Measurements from ENCODE around the gene MROH2A.

MROH2A gene

DNA sequence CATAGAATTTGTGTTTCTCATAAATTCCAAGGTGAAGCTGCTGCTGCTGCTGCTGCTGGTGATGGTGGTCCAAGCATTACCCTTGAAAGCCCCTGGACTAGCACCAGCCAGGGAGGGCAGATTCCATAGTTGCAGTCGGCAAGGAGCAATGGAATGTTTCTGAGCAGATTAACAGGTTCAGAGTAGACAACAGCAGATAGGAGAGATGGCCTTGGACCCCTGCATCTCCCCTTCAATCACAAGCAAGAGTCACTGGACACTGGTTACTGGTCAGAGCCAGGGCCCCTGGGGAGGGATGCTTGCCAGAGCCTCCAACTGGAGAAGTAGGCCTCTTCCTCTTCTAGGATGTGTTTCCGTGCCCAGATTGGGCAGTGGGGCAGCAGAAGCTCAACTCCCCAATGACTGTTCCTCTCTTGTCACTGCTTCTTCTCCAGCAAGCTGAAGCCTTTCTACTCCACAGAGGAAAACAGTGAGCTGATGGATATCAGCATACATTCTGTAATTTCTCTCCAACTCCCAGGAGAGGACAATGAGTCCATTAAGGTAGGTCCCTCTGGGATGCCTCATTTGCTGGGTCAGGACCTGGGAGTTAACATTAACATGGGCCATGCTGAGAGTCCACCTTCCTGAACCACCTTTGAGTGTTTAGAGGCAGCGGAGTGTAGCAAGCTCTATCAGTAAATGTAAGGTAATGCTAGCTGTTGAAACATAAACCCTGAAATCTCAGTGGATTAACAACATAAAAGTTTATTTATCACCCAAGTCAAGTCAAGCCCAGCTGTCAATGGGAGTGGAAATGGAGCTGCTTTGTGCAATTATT lies 35.3 kb downstream of the MROH2A start:
- TF ChIP-seq FOXM1 (IDR thresholded peaks at IDR 0.05; ENCODE audit: borderline replicate concordance, low read depth) (no peak), TCF12 (IDR thresholded peaks at IDR 0.05; ENCODE audit: low read depth) (no peak), NFIC (IDR thresholded peaks at IDR 0.05) (no peak), RAD21 (IDR thresholded peaks at IDR 0.05; ENCODE audit: low read depth) (no peak), CEBPB (IDR thresholded peaks at IDR 0.05) (no peak), EGR1 (IDR thresholded peaks at IDR 0.05) (no peak), TAF1 (IDR thresholded peaks at IDR 0.05; ENCODE audit: low read depth) (no peak)

DNA sequence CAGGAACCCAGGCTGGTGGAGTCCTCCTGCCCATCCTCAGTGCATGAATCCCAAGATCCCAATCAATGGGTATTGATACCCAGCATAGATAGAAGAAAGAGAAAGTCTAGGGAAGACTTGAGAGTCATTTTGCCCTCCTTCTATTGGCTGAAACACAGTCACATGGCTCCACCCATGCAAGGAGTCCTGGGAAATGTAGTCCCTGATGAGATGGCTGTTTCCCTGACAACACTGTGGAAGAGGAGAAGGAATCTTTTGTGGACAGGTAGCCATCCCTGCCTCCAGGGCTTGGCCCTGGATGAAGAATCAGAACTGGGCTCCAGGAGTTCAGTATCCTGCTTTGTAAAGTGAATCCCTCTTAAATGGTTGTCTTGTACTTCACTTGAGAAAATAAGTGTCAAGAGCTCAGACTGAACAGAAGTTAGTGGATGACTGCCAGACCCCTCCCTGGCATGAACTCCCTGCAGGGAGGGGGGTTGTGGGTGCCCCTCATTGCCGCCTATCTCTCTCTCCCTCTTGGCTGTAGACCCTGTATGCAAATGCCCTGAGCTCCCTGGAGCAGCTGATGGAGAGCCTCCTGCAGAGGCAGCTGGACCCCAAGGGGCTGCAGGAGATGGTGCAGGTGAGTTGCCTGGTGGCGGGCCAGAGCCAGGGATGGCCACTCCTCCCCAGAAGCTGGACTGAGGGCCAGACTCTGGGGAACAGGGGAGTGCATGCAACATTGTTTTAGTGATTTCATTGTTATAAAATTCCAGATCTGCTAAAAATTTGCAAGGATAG lies 36.1 kb downstream of the MROH2A start:
- TF ChIP-seq, protein P1, sequence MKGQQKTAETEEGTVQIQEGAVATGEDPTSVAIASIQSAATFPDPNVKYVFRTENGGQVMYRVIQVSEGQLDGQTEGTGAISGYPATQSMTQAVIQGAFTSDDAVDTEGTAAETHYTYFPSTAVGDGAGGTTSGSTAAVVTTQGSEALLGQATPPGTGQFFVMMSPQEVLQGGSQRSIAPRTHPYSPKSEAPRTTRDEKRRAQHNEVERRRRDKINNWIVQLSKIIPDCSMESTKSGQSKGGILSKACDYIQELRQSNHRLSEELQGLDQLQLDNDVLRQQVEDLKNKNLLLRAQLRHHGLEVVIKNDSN (IDR thresholded peaks at IDR 0.05) = peak; percentile 92
- no peak for TF ChIP-seq YY1 (IDR thresholded peaks at IDR 0.05; ENCODE audit: low read depth)

DNA sequence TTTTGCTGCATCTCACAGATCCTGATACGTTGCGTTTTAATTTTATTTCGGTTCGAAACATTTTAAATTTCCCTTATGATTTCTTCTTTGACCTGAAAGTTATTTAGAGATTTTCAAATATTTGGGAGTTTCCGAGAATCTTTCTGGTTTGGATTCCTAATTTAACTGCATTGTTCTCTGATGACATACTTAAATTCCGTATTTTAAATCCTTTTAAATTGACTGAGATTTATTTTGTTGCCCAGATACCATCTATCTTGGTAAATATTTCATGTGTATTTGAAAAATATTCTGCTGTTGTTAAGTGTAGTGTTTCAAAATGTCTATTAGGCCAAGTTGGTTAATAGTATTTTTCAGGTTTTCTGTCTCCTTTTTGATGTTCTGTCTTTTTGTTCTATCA lies 37.7 kb downstream of the MROH2A start:
- TF ChIP-seq CEBPB (IDR thresholded peaks at IDR 0.05) = no peak
- TF ChIP-seq RAD21 (IDR thresholded peaks at IDR 0.05; ENCODE audit: low read depth) = no peak
- no peak for TF ChIP-seq TCF12 (IDR thresholded peaks at IDR 0.05; ENCODE audit: low read depth)

DNA sequence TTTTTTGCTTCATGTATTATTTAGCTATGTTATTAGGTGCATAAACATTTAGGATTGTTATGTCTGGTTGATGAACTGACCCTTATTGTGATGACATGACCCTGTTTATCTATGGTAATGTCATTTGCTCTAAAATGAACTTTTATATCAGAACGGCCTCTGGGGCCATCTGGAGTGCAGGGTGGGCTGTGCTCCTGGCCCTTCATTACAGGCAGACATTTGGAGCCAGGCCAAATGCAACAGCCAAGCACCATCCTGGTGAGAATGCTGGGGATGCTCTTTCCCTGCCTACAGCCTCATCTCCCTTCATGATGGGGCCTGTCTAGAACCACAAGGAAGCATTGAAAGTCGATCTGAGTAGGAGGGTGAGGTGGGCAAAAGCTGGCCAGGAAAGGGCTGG lies 38.2 kb downstream of the MROH2A start:
- TF ChIP-seq TEAD4 (IDR thresholded peaks at IDR 0.05) (no peak), FOXM1 (IDR thresholded peaks at IDR 0.05; ENCODE audit: borderline replicate concordance, low read depth) (no peak), EP300 (IDR thresholded peaks at IDR 0.05; ENCODE audit: borderline replicate concordance) (no peak), YY1 (IDR thresholded peaks at IDR 0.05; ENCODE audit: low read depth) (no peak), CEBPB (IDR thresholded peaks at IDR 0.05) (no peak), EGR1 (IDR thresholded peaks at IDR 0.05) (no peak), CREB1 (IDR thresholded peaks at IDR 0.05; ENCODE audit: low read depth) (no peak), NFIC (IDR thresholded peaks at IDR 0.05) (no peak), RAD21 (IDR thresholded peaks at IDR 0.05; ENCODE audit: low read depth) (no peak), TAF1 (IDR thresholded peaks at IDR 0.05; ENCODE audit: low read depth) (no peak), ZBTB7A (IDR thresholded peaks at IDR 0.05; ENCODE audit: low read depth) (no peak)
- TF ChIP-seq, protein P2, sequence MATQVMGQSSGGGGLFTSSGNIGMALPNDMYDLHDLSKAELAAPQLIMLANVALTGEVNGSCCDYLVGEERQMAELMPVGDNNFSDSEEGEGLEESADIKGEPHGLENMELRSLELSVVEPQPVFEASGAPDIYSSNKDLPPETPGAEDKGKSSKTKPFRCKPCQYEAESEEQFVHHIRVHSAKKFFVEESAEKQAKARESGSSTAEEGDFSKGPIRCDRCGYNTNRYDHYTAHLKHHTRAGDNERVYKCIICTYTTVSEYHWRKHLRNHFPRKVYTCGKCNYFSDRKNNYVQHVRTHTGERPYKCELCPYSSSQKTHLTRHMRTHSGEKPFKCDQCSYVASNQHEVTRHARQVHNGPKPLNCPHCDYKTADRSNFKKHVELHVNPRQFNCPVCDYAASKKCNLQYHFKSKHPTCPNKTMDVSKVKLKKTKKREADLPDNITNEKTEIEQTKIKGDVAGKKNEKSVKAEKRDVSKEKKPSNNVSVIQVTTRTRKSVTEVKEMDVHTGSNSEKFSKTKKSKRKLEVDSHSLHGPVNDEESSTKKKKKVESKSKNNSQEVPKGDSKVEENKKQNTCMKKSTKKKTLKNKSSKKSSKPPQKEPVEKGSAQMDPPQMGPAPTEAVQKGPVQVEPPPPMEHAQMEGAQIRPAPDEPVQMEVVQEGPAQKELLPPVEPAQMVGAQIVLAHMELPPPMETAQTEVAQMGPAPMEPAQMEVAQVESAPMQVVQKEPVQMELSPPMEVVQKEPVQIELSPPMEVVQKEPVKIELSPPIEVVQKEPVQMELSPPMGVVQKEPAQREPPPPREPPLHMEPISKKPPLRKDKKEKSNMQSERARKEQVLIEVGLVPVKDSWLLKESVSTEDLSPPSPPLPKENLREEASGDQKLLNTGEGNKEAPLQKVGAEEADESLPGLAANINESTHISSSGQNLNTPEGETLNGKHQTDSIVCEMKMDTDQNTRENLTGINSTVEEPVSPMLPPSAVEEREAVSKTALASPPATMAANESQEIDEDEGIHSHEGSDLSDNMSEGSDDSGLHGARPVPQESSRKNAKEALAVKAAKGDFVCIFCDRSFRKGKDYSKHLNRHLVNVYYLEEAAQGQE (IDR thresholded peaks at IDR 0.05; ENCODE audit: low read depth) = no peak
- TF ChIP-seq, protein P3, sequence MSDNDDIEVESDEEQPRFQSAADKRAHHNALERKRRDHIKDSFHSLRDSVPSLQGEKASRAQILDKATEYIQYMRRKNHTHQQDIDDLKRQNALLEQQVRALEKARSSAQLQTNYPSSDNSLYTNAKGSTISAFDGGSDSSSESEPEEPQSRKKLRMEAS (IDR thresholded peaks at IDR 0.05) = no peak
- TF ChIP-seq, protein P1 (IDR thresholded peaks at IDR 0.05) = no peak

DNA sequence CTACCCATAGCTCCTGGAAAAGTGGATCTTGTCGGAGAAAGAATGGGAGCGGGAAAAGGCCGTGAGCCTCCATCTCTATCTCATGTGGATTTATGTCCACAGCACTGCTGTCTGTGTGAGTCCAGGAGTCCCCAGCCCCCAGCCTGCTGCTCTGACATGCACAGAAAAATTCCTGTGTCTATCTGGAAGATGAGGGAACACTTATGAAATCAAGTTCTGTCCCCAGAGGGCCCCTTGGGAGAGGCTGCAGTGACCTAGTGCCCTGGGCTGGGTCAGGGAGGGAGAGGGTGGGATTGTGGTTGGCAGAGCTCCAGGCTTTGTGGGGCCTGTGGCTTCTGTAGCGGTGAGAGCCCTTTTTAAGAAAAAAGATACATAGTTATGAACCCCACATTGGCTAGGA lies 38.6 kb downstream of the MROH2A start:
- no peak for TF ChIP-seq FOXM1 (IDR thresholded peaks at IDR 0.05; ENCODE audit: borderline replicate concordance, low read depth)
- TF ChIP-seq, protein P1 (IDR thresholded peaks at IDR 0.05) = no peak

DNA sequence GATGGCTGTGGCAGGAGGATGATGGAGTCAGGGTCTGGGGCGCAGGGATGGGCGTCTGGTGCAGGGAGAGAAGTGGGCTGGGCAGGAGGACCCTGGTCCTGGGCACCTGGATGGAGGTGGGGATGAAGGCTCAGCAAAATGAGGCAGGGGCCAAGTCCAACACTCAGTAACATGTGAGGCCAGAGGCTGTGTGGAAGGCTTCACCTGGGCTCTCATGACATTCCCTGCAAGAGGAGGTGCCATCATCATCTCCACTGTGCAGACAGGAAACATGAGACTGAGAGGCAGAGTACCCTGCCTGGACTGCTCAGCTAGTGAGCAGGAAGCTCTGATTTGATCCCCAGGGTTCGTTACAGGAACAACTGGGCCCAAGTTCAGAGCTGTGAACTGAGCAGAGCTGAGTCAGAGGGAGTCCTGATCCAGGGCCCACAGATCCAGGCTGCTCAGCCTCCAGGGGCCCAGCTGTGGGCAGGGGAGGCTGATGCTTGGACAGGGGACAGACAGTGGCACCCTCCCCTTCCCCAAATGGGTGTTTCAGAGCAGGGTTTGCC lies 39.3 kb downstream of the MROH2A start:
- no peak for TF ChIP-seq NFIC (IDR thresholded peaks at IDR 0.05)
- no peak for TF ChIP-seq RAD21 (IDR thresholded peaks at IDR 0.05; ENCODE audit: low read depth)
- TF ChIP-seq YY1 (IDR thresholded peaks at IDR 0.05; ENCODE audit: low read depth) = no peak
- TF ChIP-seq EP300 (IDR thresholded peaks at IDR 0.05; ENCODE audit: borderline replicate concordance) = no peak
- TF ChIP-seq, protein P3 (IDR thresholded peaks at IDR 0.05) = no peak
- TF ChIP-seq, protein P1 (IDR thresholded peaks at IDR 0.05) = no peak
- TF ChIP-seq ZBTB7A (IDR thresholded peaks at IDR 0.05; ENCODE audit: low read depth) = no peak
- TF ChIP-seq FOXM1 (IDR thresholded peaks at IDR 0.05; ENCODE audit: borderline replicate concordance, low read depth) = no peak
- TF ChIP-seq, protein P2 (IDR thresholded peaks at IDR 0.05; ENCODE audit: low read depth) = no peak
- no peak for TF ChIP-seq TAF1 (IDR thresholded peaks at IDR 0.05; ENCODE audit: low read depth)
- no peak for TF ChIP-seq TCF12 (IDR thresholded peaks at IDR 0.05; ENCODE audit: low read depth)

Data from Ishikawa (cell line).